Mesothelial cell of epicardium (in vitro differentiated cells): ENCODE data around the gene P2RY6. TPM values are rescaled to one million over a fixed set of nuclear protein-coding genes. Genes with fewer than 3 reads are reported as not detected.

Experiments used
- DNase-seq, 2 experiments: peaks; one replicate each; pipeline ENCODE4 v3.0.0; 2021; ENCODE audit warnings: low spot score in 2 of 2; ENCODE audit not compliant: unreplicated experiment in 2 of 2
- H3K27ac Mint-ChIP-seq: 2 replicates; pipeline ENCODE4 v1.8.0; 2021; ENCODE audit warnings: mixed read lengths
- H3K27me3 Mint-ChIP-seq: 2 replicates; pipeline ENCODE4 v1.8.0; 2021; ENCODE audit warnings: low read depth, mixed read lengths
- H3K36me3 Mint-ChIP-seq: 2 replicates; pipeline ENCODE4 v1.8.0; 2021; ENCODE audit warnings: mixed read lengths
- H3K4me1 Mint-ChIP-seq: 2 replicates; pipeline ENCODE4 v1.8.0; 2021; ENCODE audit warnings: mixed read lengths
- H3K4me3 Mint-ChIP-seq: 2 replicates; pipeline ENCODE4 v1.8.0; 2021; ENCODE audit warnings: mild to moderate bottlenecking, moderate library complexity, mixed read lengths
- H3K9me3 Mint-ChIP-seq: 2 replicates; pipeline ENCODE4 v1.8.0; 2021; ENCODE audit warnings: mixed read lengths
- total RNA-seq: library from RNA; stranded (reverse); gene quantifications from 3 replicates; pipeline ENCODE4 v1.2.1, GENCODE V29; 2021
- TF ChIP-seq, protein P1 (sequence below): fragments of 200-600 bp; sonication (generic); IDR thresholded peaks from one replicate; pipeline ENCODE4 v1.5.0; 2021; ENCODE audit warnings: antibody characterized with exemption; ENCODE audit not compliant: unreplicated experiment

P2RY6 gene
- total RNA-seq, 1 donor from 2014 or later = 0.45 TPM

DNA sequence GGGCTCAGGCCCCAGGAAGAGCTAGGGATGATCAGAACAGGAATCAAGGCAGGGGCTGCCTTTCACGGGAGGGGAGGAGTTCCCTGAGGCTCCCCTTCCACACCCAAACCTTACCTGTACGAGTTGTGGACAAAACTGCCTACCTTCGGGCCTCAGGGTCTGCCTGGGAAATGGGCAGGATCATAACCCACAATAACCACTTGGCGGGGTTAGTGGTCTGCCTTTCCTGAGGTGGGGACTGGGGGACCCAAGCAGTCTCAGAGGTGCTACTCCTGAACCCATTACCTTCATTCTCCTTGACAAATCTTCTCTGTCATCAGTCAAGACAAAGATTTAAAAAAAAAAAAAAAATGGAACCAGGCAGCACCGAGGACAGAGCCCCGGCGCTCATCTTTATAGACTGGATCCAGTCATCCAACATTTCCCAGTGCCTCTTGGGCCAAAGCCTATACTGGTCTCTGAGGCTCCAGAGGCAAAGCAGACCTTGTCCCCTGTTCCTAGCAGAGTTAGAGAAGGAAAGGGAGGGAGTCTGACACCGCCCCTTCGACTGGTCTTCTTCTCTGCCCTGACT, 14.2 kb downstream of the P2RY6 start:
- no peak for DNase-seq
- Mint-ChIP-seq H3K27me3 (no peaks in the 10 kb centered on the region), H3K4me1 (peaks cover 25% of the 10 kb centered on the region), H3K9me3 (no peaks in the 10 kb centered on the region), H3K27ac (no peak overlapping the region), H3K4me3 (no peak overlapping the region), H3K36me3 (no peaks in the 10 kb centered on the region)
- TF ChIP-seq, protein P1, sequence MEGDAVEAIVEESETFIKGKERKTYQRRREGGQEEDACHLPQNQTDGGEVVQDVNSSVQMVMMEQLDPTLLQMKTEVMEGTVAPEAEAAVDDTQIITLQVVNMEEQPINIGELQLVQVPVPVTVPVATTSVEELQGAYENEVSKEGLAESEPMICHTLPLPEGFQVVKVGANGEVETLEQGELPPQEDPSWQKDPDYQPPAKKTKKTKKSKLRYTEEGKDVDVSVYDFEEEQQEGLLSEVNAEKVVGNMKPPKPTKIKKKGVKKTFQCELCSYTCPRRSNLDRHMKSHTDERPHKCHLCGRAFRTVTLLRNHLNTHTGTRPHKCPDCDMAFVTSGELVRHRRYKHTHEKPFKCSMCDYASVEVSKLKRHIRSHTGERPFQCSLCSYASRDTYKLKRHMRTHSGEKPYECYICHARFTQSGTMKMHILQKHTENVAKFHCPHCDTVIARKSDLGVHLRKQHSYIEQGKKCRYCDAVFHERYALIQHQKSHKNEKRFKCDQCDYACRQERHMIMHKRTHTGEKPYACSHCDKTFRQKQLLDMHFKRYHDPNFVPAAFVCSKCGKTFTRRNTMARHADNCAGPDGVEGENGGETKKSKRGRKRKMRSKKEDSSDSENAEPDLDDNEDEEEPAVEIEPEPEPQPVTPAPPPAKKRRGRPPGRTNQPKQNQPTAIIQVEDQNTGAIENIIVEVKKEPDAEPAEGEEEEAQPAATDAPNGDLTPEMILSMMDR = no peak

DNA sequence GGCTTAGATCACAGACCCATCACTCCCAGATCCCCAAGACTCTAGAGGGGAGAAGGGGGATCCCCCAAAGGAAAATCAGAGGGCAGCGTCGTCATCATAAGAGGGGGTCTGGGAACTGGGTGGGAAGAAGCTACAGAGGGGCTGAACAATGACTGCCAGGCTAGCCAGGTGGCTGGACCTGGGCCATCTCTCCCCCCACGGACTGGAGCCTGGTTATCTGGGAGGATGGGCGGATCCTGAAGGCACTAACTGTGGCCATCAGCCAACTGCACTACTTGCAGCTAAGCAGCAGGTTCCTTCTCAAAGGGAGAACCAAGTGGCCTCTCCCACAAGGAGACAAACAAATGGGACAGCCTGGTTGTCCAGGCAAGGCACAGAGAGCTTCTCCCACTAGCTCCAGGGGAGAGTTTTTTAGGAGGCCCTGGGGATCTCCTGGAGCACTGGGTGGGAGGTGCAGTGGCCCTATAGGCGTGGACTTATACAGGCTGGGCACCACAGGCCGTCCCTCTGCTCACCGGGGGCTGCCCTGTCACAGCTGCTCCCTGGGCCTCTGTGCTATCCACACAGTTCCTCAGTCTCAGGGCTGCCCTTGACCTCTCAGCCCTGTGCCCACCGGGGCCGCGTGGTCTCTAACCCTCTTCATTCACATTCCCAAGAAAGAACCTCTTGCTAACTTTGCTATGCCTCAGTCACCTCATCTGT, 15.4 kb downstream of the P2RY6 start:
- Mint-ChIP-seq H3K9me3 (no peaks in the 10 kb centered on the region), H3K4me1 (peaks cover 27% of the 10 kb centered on the region), H3K27me3 (no peaks in the 10 kb centered on the region), H3K4me3 (no peak overlapping the region), H3K27ac (peak overlapping the region; percentile 25), H3K36me3 (no peaks in the 10 kb centered on the region)
- no peak for DNase-seq
- TF ChIP-seq, protein P1 = no peak

- no peak overlapping the region for H3K4me3 Mint-ChIP-seq
- no peak overlapping the region for H3K27ac Mint-ChIP-seq
- H3K9me3 Mint-ChIP-seq = no peaks in the 10 kb centered on the region
- H3K36me3 Mint-ChIP-seq = no peaks in the 10 kb centered on the region
- H3K4me1 Mint-ChIP-seq = peaks cover 31% of the 10 kb centered on the region
- TF ChIP-seq, protein P1 = no peak
- no peaks in the 10 kb centered on the region for H3K27me3 Mint-ChIP-seq
- DNase-seq = no peak
These were observed 16.2 kb downstream of the P2RY6 start for GRCh38 chr11:73288192-73288872.

DNA sequence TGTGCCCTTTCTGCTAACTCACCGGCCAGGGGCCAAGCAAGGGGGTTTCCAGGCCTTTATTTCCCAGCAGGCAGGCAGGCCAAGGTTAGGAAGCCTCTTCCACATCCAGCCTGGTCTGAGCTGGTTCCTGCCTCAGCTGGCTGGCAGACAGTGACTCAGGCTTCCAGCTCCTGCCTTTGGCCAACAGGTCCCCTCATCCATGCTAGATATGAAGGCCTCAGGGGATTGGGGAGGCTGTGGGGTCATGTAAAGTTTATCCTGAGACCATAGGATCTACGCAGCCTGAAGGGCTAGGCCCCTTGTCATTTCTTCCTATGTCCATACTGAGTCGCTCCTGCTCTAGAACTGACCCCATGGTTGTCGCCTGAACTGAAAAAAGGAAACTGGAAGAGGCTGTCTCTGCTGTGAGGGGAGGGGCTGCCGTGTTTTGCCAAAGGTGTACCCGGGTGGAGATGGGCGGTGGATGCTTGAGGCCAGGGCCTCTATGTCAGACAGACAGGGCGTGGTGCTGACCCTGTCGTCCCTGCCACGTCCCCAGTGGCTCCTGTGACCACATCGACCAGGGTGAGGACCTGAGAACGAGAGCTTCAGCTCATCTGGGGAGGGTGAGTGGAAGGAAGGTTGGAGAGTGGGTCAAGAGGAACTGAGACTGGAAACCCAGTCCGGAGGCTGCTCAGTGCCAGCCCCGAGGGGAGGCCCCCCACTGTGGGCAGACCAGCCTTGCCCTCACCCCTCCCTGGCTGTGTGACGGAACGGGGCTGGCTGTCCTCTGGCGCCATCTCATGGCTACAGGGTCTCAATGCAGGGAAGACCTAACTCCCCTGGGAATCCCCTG, 17.0 kb downstream of the P2RY6 start:
- Mint-ChIP-seq H3K36me3 (no peaks in the 10 kb centered on the region), H3K4me1 (peaks cover 27% of the 10 kb centered on the region), H3K27me3 (no peaks in the 10 kb centered on the region), H3K4me3 (peak overlapping the region; percentile 40), H3K27ac (peak overlapping the region; percentile 64), H3K9me3 (no peaks in the 10 kb centered on the region)
- peak; percentile 48 to 82 for DNase-seq
- TF ChIP-seq, protein P1 = peak; percentile 65

GRCh38 chr11:73290536-73290935, 18.4 kb downstream of the P2RY6 start:
- Mint-ChIP-seq H3K27me3 (no peaks in the 10 kb centered on the region), H3K27ac (no peak overlapping the region)

More at GRCh38 chr11:73290536-73290935, 18.4 kb downstream of the P2RY6 start:
- H3K36me3 Mint-ChIP-seq = no peaks in the 10 kb centered on the region
- H3K4me3 Mint-ChIP-seq = no peak overlapping the region
- peaks cover 27% of the 10 kb centered on the region for H3K4me1 Mint-ChIP-seq
- no peak for DNase-seq
- TF ChIP-seq, protein P1 = no peak
- H3K9me3 Mint-ChIP-seq = no peaks in the 10 kb centered on the region
